VCaP (cell line): Measurements from ENCODE around the gene MSANTD4.

ENCODE experiments used
- H3K27ac ChIP-seq: fragments of 450-650 bp; 2 replicates; pipeline ENCODE4 v1.5.1; 2017
- TF ChIP-seq, protein P1 (sequence below): fragments of 450-650 bp; conservative IDR thresholded peaks from 2 replicates; pipeline ENCODE4 v1.5.1; 2017; ENCODE audit warnings: mild to moderate bottlenecking, moderate library complexity

MSANTD4 gene

DNA sequence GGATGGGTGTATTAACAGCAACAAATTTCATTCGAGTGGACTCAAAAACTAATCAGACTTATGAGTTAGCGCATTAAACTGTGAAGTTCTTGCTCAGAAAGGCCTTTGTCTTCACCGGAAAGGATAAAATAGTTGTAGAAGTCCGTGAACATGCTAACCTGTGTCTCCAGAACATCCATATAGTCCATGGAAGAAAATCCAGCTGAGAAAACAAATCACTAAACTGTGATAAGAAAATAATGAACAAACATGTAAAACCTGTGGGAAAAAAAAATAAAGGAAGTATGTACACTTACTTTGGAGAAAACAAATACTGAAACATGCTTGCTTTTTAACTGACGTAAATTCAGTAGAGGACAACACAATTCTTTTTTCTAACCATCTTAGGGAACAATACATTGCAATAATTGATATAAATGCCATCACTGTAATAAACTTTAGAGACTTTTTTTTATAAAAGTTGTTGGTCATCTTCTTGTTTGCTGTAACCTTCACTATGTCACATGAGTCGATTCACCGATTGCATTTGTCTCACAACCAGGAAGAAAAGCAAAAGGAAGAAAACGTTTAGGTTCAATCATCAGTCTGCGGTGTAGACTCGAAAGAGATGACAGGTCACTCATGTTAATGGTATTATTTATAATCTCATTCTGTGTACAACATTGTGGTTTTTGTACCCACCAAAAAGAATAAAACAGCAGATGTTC, 41.9 kb downstream of the MSANTD4 start:
- no peak overlapping the region for H3K27ac ChIP-seq
- TF ChIP-seq, protein P1, sequence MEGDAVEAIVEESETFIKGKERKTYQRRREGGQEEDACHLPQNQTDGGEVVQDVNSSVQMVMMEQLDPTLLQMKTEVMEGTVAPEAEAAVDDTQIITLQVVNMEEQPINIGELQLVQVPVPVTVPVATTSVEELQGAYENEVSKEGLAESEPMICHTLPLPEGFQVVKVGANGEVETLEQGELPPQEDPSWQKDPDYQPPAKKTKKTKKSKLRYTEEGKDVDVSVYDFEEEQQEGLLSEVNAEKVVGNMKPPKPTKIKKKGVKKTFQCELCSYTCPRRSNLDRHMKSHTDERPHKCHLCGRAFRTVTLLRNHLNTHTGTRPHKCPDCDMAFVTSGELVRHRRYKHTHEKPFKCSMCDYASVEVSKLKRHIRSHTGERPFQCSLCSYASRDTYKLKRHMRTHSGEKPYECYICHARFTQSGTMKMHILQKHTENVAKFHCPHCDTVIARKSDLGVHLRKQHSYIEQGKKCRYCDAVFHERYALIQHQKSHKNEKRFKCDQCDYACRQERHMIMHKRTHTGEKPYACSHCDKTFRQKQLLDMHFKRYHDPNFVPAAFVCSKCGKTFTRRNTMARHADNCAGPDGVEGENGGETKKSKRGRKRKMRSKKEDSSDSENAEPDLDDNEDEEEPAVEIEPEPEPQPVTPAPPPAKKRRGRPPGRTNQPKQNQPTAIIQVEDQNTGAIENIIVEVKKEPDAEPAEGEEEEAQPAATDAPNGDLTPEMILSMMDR = no peak

DNA sequence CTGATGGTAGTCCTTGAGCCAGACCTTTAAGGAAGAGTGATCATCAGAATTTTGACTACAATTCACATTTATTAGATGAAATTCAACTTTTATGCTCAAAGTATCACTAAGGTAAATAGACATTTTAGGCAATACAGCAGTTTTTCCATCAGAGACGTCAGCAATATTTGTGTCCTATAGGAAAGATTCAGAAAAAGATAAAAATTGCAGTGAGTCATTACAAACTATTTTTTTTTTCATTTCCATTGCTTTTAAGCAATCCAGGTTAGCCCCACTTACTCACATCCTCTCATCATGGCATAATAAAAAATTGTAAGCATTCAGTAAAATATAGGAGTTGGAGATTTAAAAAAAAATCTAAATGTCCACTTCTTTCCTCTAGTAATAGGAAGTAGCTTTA, 46.9 kb downstream of the MSANTD4 start:
- TF ChIP-seq, protein P1 = no peak
- no peak overlapping the region for H3K27ac ChIP-seq

DNA sequence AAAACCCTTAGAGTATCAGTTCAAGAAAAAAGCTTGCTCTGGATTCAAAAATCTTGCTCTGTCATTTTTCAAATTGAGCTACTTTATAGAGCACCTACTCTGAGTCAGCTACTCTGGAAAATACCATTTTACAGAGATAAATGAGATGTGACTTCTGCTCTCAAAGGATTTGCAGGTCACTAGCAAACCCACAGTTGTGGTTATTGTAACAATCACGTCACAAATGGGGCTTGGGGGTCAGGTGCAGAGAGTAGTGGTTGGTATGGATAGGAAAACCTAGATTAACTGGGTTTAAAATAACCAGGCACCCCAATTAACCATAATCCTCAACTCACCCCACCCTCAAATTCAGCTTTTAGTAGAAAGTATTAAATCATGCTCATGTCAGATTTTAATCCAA, 52.3 kb downstream of the MSANTD4 start:
- no peak overlapping the region for H3K27ac ChIP-seq
- TF ChIP-seq, protein P1 = no peak

DNA sequence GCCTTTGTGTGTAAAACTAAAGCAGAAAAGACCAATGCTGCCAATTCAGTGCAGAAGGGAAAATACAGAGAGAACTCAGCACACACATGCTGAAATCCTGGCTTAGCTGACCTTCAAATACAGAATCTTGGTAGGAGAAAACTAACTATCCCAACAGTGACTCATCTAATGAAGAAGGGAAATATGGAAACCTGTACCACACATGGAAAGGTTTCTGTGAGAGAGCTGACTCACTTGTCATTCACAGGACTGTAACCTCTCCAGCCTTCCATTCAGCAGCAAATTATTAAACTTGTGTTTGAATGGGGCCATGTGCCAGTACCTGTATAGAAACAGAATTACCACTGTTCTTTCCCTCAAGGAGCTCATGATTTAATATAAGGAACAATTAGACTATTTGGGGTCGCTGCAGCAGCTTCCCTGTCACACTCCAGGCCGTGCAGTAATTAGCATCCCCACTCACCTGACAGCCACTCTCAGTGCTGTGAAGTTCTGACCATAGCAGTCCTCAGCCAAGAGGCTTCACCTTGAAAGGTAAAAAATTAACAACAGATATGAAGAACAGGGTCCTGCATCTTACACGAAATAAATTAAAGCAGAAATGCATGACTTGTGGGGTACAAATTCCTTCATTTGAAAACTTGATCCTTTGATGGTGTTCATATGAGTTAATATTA, 53.9 kb downstream of the MSANTD4 start:
- H3K27ac ChIP-seq = no peak overlapping the region
- TF ChIP-seq, protein P1 = no peak

DNA sequence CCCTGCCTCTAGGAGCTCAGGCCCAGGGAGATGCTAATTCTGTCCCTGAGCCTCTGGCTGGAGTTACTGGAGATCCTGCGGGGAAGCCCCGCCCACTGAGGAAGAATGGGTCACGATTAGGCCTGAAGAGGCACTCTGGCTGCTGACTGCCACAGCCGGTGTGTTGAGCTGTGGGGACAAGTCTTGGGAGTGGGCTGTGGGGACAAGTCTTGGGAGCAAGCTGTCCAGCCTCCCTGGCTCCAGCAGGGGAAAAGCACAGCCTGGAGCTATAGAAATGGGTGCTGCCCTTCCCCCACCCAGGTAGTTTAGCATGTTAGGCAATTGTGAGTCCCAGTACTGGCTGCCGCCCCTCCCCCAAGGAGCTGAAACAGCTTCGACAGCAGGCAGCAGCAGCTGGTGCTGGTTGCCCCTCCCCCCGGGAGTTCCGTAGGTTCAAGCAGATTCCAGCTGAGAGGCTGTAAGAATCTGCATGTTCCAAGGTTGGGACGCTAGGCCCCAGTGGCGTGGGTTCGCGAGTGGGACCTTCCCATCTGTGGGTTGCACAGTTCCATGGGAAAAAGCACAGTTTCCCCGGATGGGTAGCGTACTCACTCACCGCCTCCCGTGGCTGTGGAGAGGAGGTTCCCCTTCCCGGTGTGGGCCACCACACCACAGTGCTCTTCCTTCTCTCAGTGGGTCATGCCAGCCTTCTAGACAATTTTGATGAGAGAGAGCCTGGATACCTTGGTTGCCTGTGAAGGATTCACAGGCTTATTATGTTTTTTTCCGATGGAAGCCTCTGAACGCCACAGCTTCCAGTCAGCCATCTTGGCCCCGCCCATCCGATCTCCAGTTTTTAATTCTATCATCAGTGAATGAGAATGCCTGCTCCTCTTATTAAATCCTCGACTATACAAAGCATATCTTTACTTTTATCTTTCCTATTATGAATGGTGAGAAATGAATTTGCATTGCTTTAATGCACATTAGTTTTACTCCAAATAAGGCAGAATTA, 61.5 kb downstream of the MSANTD4 start:
- H3K27ac ChIP-seq = no peak overlapping the region

More for the DNA sequence above, 61.5 kb downstream of the MSANTD4 start:
- TF ChIP-seq, protein P1 = no peak
